ENCODE results near the gene SIRT2.

GRCh38 chr19:38912600-38913514 lies 13.4 kb upstream of the SIRT2 start:
- TF ChIP-seq BCL11A (tag by site-specific recombination; IDR thresholded peaks at IDR 0.05; ENCODE audit: low read depth) (no peak), PRDM10 (tag by site-specific recombination; IDR thresholded peaks at IDR 0.05) (no peak), CTCF (tag by site-specific recombination; IDR thresholded peaks at IDR 0.05) (no peak)
